ENCODE data around the gene IL18RAP.
A peak's percentile ranks its signal among the peaks of the same experiment; 100 is the strongest.

The IL18RAP gene

GRCh38 chr2:102423368-102423767 is 408 bp downstream of the IL18RAP start:
- no peak for DNase-seq

DNA sequence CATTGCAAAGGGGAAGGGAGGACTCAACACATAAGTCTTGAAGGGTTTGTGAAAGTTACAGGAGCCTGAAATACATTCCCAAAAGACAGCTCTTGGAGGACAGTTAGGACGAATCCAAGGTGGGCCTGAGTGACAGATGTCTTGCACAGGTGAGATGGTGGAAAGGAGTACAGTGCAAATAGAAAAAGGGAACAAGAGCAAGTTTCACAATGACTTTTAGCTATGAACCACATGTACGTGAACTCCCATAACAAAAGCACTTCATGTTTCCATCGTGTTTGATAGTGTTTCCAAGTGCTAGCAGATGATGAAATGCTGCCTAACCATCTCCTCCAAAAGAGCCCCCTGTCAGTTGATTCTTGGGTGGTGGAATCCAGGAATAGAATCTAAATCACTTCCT is 1.8 kb downstream of the IL18RAP start:
- DNase-seq, result no peak

GRCh38 chr2:102425441-102426132 is 2.6 kb downstream of the IL18RAP start:
- DNase-seq, result no peak

DNA sequence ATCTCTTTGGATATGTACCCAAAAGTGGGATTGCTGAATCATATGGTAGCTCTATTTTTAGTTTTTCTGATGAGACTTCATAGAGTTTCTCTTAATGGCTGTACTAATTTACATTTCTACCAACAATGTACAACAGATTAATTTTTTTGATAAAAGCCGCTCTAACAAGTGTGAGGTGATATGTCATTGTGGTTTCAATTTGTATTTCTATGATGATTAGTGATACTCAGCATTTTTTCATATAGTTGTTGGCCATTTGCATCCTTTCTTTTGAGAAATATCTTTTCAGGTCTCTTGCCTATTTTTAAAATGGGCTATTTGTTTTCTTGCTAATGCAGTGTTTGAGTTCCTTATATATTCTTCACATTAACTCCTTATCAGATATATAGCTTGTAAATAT is 4.3 kb downstream of the IL18RAP start:
- DNase-seq, result no peak

GRCh38 chr2:102428573-102428972 is 5.6 kb downstream of the IL18RAP start:
- no peak for DNase-seq

DNA sequence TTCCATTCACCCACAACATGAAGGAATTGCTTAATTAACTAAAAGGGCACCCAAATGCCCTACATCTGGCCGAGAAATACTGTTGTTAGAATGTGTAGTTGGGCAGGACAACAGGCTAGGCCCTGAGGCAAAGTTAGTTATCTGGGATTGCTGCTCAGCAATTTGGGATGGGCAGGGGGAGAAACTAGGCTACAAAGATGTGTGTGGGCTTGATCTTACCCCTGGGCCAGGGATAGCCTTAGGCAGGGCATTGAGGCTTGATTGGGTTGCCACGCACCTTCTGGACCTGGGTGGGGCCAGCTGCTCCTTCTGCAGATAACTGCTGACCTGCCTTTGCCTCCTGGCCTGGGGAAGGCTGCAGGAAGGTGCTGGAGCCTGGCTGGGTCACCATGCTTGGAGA is 9.4 kb downstream of the IL18RAP start:
- DNase-seq, result no peak

DNA sequence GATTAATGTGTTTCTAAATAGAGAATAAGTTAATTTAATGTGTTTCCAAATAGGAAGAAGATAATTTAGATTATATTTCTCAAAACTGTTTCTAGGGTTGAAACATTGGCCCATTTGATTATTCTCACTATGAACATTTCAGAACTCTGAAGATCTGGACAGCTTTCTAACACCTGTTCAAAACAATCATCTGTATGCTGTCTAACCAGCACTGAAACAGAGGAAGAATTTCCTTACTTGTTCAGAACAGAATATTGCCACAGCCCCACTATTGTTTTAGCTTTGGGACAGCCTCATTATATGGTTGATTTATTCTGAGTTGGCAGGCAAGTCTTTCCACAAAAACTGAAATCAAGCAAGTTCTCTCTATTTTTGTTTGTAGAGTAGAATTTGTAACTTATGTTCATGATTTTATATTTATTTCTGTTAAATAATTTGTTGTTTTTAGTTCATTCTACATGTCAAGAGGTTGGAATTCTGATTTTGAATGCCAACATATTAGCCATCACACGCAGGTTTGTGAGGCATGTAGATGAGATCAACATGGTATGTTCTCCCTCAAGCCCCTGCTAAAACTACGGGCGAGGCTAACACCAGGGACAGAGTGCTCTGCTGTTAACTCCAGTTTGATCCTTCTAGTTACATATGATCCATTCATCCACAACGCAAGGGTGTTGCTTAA is 11.2 kb downstream of the IL18RAP start:
- no peak for DNase-seq

GRCh38 chr2:102434655-102435381 is 11.9 kb downstream of the IL18RAP start:
- DNase-seq, result no peak

GRCh38 chr2:102435741-102436140 is 12.8 kb downstream of the IL18RAP start:
- no peak for DNase-seq

DNA sequence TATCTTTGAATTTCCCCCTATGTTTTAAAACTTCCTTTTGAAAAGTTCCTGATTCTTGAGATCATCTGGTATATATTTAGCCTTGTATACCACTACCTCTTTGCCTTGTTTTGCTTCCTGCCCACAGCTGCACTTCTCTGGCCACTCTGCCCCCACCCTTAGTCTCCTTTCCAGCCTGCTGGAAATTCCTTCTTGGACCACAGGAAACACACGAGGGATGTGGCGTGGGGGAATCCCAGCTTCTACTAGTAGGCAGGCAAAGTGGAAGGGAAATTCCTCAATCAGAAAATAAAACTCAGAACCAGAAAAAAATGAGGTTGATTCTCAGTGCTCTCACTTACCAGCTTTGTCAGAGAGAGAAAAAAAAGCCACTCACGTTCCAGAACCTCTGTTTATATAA is 13.4 kb downstream of the IL18RAP start:
- DNase-seq, result no peak

DNA sequence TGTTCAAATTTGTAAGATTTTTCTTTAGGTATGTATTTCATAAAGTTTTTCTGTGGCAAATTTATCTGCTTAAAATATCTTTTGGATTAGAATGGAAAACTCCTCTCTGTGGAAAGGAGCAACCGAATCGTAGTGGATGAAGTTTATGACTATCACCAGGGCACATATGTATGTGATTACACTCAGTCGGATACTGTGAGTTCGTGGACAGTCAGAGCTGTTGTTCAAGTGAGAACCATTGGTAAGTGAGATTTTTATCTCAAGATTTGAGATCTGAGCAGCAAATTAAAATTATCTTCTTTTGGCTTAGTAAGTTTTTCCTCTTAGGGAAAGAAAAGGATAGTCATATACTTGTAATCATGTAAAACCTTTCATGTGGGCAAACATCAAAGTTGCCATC is 14.2 kb downstream of the IL18RAP start:
- DNase-seq, result no peak

DNA sequence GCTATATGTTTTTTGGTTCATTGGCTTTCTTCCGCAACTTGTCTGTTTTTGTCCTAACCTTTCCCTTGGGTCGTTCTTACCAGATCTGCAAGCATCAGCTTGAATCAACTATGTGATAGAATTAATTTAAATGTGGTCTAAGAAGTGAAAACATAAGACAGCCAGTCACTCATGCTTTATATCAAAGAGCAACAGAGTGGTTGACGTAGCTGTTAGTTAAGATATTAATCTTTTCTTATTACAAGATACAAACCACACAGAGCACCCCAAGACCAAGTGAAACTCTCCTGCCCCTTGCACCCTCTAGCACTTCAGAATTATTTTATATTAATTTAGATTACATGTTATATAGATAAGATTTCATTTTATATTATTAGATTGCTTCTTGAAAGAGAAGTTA is 15.2 kb downstream of the IL18RAP start:
- DNase-seq, result no peak

DNA sequence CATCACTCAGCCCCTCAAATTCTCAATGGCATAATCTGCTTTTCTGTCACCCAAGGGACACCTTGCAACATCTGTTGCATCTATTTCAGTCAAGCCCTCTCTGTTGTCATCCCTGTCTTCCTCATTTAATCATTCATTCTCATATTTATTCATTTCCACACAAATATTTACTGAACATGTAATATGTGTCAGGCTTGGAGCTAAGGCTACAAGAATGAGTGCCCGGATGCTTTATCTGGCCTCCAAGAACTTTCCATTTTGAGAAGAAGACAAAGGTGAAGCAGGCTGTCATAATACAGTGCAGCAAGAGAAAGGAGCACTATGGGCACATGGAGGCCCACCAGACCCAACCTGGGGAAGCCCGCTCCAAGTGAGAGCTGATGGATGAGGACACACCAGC is 15.6 kb downstream of the IL18RAP start:
- DNase-seq, result no peak

- DNase-seq, result no peak
These were observed 16.2 kb downstream of the IL18RAP start for GRCh38 chr2:102439065-102439695.

GRCh38 chr2:102442967-102443828 is 20.2 kb downstream of the IL18RAP start:
- DNase-seq, result peak; percentile 32

- DNase-seq, result no peak
These were observed 21.3 kb downstream of the IL18RAP start for GRCh38 chr2:102444233-102444632.

DNA sequence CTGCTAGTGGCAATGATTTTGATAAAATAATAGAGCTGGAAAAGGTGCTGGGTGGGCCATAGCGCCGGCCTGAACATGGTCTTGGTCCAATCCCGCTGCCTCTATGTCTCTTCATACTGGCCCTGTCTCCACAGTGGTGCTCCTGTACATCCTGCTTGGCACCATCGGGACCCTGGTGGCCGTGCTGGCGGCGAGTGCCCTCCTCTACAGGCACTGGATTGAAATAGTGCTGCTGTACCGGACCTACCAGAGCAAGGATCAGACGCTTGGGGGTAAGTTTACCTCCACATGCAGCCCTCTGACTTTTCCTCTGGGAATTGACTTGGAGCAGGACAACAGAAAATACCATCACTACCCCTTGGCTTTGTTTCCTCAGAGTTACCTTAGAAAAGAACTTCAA is 24.0 kb downstream of the IL18RAP start:
- DNase-seq, result no peak

- peak; percentile 32 for DNase-seq
These were observed 26.5 kb downstream of the IL18RAP start for GRCh38 chr2:102449370-102449974.

GRCh38 chr2:102451968-102452367 is 29.0 kb downstream of the IL18RAP start:
- no peak for DNase-seq

DNA sequence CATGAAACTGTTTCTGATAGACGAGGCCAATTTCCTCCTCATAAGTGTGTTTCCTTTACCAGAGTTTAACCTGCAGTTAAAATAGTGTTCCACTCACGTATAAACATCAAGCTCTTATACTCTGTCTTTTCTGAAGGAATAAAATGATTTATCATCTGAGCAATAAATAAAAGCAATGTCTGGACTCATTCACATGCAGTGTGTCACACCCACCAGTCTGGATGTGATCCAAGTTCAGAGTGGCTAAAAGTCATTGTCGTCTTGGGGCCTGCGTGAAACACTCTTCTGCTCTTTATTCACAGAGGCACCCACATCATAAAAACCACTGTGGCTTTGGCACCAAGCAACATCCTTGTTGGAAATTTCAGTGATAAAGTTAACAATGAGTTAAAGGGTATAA is 30.5 kb downstream of the IL18RAP start:
- no peak for DNase-seq

- DNase-seq, result no peak
These were observed 32.2 kb downstream of the IL18RAP start for GRCh38 chr2:102455061-102455670.

DNA sequence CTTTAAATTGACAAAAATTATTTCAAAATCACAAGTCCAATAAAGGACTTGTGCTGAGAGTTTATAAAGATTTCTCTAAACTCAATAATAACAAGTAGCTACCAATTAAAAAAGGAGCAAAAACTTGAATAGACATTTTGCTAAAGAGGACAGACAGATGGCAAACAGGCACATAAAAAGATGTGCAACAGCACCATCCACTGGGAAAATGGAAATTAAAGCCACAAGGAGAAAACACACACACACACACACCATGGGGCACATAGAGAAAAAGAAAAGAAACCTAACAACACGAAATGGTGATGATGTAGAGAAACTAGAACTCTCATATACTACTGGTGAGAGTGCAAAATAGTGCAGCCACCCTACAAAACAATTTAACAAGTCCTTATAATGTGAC is 37.5 kb downstream of the IL18RAP start:
- no peak for DNase-seq

Data from retina (tissue), 1 donor.